GM18909 (cell line): Measurements from ENCODE around the gene EVL.

Experiments used
- ATAC-seq: cut with Tn5 transposase; IDR thresholded peaks from one replicate; pipeline ENCODE4 v1.9.1; 2021; ENCODE audit warnings: mild to moderate bottlenecking; ENCODE audit not compliant: unreplicated experiment, poor library complexity

EVL gene

GRCh38 chr14:100142073-100143040, 77.1 kb downstream of the EVL start:
- no peak for ATAC-seq

GRCh38 chr14:100143523-100143922, 78.3 kb downstream of the EVL start:
- no peak for ATAC-seq

GRCh38 chr14:100143934-100144333, 78.7 kb downstream of the EVL start:
- no peak for ATAC-seq

- no peak for ATAC-seq
These were observed 79.4 kb downstream of the EVL start for GRCh38 chr14:100144645-100144995.

- no peak for ATAC-seq
These were observed 79.9 kb downstream of the EVL start for GRCh38 chr14:100144996-100145646.

- no peak for ATAC-seq
These were observed 80.7 kb downstream of the EVL start for GRCh38 chr14:100145682-100146464.

- ATAC-seq, result no peak
These were observed 81.4 kb downstream of the EVL start for GRCh38 chr14:100146531-100147091.

GRCh38 chr14:100147181-100147631, 82.0 kb downstream of the EVL start:
- peak; percentile 36 for ATAC-seq

- no peak for ATAC-seq
These were observed 82.7 kb downstream of the EVL start for GRCh38 chr14:100147691-100148464.

- ATAC-seq, result no peak
These were observed 83.9 kb downstream of the EVL start for GRCh38 chr14:100148837-100149731.

GRCh38 chr14:100149851-100150611, 84.8 kb downstream of the EVL start:
- no peak for ATAC-seq

- no peak for ATAC-seq
These were observed 85.8 kb downstream of the EVL start for GRCh38 chr14:100150932-100151587.

GRCh38 chr14:100152091-100152490, 86.9 kb downstream of the EVL start:
- ATAC-seq, result no peak

- ATAC-seq, result no peak
These were observed 88.3 kb downstream of the EVL start for GRCh38 chr14:100153560-100153959.

- ATAC-seq, result no peak
These were observed 89.9 kb downstream of the EVL start for GRCh38 chr14:100155049-100155621.

- ATAC-seq, result no peak
These were observed 90.8 kb downstream of the EVL start for GRCh38 chr14:100155756-100156616.
